Sigmoid colon (tissue), 4 donors: Measurements from ENCODE around the gene TRMT1.

Experiments
- POLR2AphosphoS5 ChIP-seq, 4 donors: sonication (generic); formaldehyde crosslinking; IDR thresholded peaks; one replicate each; pipeline ENCODE4 v1.6.1; 2017; ENCODE audit warnings: antibody characterized with exemption in 4 of 4
- TF ChIP-seq, protein P1 (sequence below), 4 experiments: fragments of 450-650 bp in 3 of 4; fragments of 200-600 bp in 1 of 4; IDR thresholded peaks; one replicate each; pipeline ENCODE4 v1.5.1; 2016 to 2019; ENCODE audit warnings: antibody characterized with exemption in 4 of 4, mild to moderate bottlenecking in 3 of 4, moderate library complexity in 2 of 4

DNA sequence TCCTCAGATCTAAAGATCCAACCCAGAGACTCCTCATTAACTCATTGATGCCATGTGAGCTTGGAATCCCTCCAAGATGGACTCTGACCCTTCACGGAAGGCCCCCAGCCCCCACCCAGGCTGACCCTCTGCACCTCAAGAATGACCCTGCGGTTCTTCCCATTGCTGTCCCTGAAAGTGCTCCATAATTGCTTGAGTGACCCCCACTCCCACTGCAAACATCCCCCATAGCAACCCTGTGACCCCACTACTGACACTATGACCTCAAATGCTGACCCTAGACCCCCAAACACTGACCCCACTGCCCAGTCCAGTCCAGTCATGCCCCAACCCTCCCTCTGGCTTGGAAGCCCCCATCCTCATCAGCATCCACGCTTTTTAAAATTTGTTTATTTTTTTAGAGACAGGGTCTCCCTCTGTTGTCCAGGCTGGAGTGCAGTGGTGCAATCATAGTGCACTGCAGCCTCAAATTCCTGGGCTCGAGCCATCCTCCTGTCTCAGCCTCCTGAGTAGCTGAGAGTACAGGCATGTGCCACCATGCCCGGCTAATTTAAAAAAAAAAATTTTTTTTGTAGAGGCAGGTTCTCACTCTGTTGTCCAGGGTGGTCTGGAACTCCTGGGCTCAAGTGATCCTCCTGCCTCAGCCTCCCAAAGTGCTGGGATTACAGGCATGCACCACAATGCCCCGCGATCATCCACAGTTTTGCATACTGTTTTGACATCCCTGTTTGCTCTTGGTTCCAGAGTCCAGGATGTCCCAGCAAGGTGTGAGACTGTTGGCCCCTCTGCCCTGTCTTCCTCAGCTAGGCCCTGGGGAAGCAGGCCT lies 14.7 kb downstream of the TRMT1 start:
- TF ChIP-seq, protein P1, sequence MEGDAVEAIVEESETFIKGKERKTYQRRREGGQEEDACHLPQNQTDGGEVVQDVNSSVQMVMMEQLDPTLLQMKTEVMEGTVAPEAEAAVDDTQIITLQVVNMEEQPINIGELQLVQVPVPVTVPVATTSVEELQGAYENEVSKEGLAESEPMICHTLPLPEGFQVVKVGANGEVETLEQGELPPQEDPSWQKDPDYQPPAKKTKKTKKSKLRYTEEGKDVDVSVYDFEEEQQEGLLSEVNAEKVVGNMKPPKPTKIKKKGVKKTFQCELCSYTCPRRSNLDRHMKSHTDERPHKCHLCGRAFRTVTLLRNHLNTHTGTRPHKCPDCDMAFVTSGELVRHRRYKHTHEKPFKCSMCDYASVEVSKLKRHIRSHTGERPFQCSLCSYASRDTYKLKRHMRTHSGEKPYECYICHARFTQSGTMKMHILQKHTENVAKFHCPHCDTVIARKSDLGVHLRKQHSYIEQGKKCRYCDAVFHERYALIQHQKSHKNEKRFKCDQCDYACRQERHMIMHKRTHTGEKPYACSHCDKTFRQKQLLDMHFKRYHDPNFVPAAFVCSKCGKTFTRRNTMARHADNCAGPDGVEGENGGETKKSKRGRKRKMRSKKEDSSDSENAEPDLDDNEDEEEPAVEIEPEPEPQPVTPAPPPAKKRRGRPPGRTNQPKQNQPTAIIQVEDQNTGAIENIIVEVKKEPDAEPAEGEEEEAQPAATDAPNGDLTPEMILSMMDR (IDR thresholded peaks at IDR 0.05) = no peak
- TF ChIP-seq POLR2AphosphoS5 (IDR thresholded peaks at IDR 0.05) = no peak
